ENCODE results near the gene TTBK1.

TTBK1 gene

DNA sequence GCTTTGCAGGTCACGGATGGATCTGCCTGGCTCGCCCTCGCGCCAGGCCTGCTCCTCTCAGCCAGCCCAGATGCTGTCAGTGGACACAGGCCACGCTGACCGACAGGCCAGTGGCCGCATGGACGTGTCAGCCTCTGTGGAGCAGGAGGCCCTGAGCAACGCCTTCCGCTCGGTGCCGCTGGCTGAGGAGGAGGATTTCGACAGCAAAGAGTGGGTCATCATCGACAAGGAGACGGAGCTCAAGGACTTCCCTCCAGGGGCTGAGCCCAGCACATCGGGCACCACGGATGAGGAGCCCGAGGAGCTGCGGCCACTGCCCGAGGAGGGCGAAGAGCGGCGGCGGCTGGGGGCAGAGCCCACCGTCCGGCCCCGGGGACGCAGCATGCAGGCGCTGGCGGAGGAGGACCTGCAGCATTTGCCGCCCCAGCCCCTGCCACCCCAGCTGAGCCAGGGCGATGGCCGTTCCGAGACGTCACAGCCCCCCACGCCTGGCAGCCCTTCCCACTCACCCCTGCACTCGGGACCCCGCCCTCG lies 19.6 kb downstream of the TTBK1 start:
- 96% methylated on average over 37 of the region's 39 CpGs for WGBS (ENCODE audit: insufficient coverage)
- POLR2A ChIA-PET = no interaction called here

DNA sequence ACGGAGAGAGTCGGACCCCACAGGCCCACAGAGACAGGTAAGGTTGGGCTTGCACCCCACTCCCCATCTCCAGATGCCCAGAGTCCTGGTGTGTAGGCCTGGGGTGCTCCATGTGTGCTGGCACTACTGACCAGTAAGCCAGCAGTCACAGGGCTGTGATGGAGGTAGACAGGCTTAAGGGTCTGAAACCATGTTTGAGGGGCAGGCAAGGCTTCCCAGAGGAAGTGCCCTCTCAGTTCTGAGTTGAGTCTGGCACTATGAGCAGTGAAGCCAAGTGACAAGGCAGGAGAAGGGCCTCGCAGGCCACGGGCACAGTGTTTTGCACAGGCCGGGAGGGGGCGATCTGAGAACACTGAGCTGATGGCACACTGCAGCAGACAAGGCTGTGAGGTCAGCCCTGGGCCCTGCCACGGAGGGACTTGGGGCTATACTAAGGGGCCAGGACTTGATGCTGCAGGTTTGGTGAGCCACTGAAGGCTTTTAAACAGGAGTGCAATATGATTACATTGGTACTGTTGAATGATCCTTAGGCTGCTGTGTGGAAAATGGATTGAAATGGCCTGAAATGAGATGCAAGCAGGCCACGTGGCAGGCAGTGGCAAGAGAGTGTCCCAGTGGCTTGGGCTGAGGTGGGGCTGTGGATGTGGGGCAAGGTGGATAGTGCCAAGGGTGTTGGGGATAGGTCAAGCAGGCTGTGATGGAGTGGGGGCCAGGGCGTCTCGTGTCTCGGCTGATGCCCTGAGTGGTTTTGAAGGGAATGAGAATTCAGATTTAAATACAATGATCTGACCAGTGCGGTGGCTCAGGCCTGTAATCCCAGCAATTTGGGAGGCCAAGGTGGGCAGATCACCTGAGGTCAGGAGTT lies 20.3 kb downstream of the TTBK1 start:
- ChIA-PET POLR2A (no interaction called here), CTCF (interaction anchor here (0.5 to 5.6 kb wide), 13 partner anchors 8 to 233 kb away, joined by 3 to 35 read pairs (median 4); partner anchors contain the start of gene CRIP3)
- WGBS (ENCODE audit: insufficient coverage) = 46% methylated on average over 7 of the region's 12 CpGs
- Histone ChIP-seq H3K4me3 (ENCODE audit: control insufficient read depth in 1 of 7, extremely low read depth in 1 of 7, insufficient read depth in 4 of 7, low read depth in 2 of 7, low read length in 6 of 7) (no peak overlapping the region), H3K27me3 (replicated peaks in 2 of 5; ENCODE audit: control insufficient read depth in 4 of 5, insufficient read depth in 5 of 5, low read length in 4 of 5) (peaks cover 0 to 16% (median 7%) of the 10 kb centered on the region in 5 experiments), H3K36me3 (ENCODE audit: control insufficient read depth in 4 of 4, insufficient read depth in 4 of 4, low read length in 3 of 4) (no peaks in the 10 kb centered on the region), H3K4me1 (ENCODE audit: control extremely low read depth in 1 of 4, control insufficient read depth in 4 of 4, insufficient read depth in 4 of 4, low read length in 3 of 4) (peaks cover 0 to 4% (median under 1%) of the 10 kb centered on the region in 4 experiments), H3K9me3 (ENCODE audit: control extremely low read depth in 1 of 5, control insufficient read depth in 4 of 5, insufficient read depth in 2 of 5, low read depth in 1 of 5, low read length in 4 of 5) (no peaks in the 10 kb centered on the region), H3K27ac (ENCODE audit: insufficient read depth in 1 of 2, low read depth in 1 of 2, low read length in 2 of 2, poor library complexity in 1 of 2, severe bottlenecking in 2 of 2) (no peak overlapping the region)
- peak; percentile 71 to 83 (median 79) for DNase-seq

More for the DNA sequence above, 19.6 kb downstream of the TTBK1 start:
- Histone ChIP-seq H3K27ac (ENCODE audit: insufficient read depth in 1 of 2, low read depth in 1 of 2, low read length in 2 of 2, poor library complexity in 1 of 2, severe bottlenecking in 2 of 2) (no peak overlapping the region), H3K9me3 (ENCODE audit: control extremely low read depth in 1 of 5, control insufficient read depth in 4 of 5, insufficient read depth in 2 of 5, low read depth in 1 of 5, low read length in 4 of 5) (no peaks in the 10 kb centered on the region), H3K36me3 (ENCODE audit: control insufficient read depth in 4 of 4, insufficient read depth in 4 of 4, low read length in 3 of 4) (no peaks in the 10 kb centered on the region), H3K4me1 (ENCODE audit: control extremely low read depth in 1 of 4, control insufficient read depth in 4 of 4, insufficient read depth in 4 of 4, low read length in 3 of 4) (no peaks in the 10 kb centered on the region), H3K4me3 (ENCODE audit: control insufficient read depth in 1 of 7, extremely low read depth in 1 of 7, insufficient read depth in 4 of 7, low read depth in 2 of 7, low read length in 6 of 7) (no peak overlapping the region), H3K27me3 (replicated peaks in 2 of 5; ENCODE audit: control insufficient read depth in 4 of 5, insufficient read depth in 5 of 5, low read length in 4 of 5) (peaks cover 0 to 9% (median 7%) of the 10 kb centered on the region in 5 experiments)
- DNase-seq = no peak
- CTCF ChIA-PET = interaction anchor here (0.5 to 5.6 kb wide), 13 partner anchors 11 to 245 kb away, joined by 3 to 35 read pairs (median 4); partner anchors contain the start of gene CRIP3

DNA sequence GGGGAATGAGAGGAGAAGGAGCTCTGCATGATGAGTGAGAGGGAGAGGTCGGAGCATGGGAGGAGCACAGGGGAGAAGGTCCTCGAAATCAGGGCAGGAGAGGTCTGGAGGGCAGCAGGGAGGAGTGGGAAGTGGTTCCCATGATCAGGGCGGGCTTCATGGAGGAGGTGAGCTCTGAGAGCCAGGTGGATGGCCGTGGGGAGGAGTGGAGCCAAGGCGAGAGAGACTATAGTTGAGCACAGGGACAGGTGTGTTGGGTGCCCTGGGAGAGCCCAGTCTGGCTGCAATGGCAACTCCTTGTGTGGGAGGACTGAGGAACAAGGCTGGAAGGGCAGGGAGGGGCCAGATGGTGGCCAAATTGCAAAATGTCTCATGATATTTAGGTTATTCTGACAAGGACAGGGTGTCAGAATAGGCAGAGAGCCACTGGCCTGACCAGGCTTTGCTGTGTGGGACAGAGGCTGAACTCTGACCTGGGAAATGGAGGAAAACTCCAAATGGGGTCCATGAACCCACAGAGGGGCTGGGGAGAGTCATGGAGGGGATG lies 21.4 kb downstream of the TTBK1 start:
- ChIA-PET POLR2A (no interaction called here), CTCF (interaction anchor here (0.6 to 5.6 kb wide), 11 partner anchors 9 to 244 kb away, joined by 3 to 35 read pairs (median 4); partner anchors contain the start of gene CRIP3)
- H3K4me3 ChIP-seq (ENCODE audit: control insufficient read depth in 1 of 7, extremely low read depth in 1 of 7, insufficient read depth in 4 of 7, low read depth in 2 of 7, low read length in 6 of 7) = no peak overlapping the region
- 92% methylated on average over 5 of the region's 5 CpGs for WGBS (ENCODE audit: insufficient coverage)
- H3K36me3 ChIP-seq (ENCODE audit: control insufficient read depth in 4 of 4, insufficient read depth in 4 of 4, low read length in 3 of 4) = no peaks in the 10 kb centered on the region
- H3K9me3 ChIP-seq (ENCODE audit: control extremely low read depth in 1 of 5, control insufficient read depth in 4 of 5, insufficient read depth in 2 of 5, low read depth in 1 of 5, low read length in 4 of 5) = no peaks in the 10 kb centered on the region
- peaks cover 0 to 11% (median 9%) of the 10 kb centered on the region in 4 experiments for H3K4me1 ChIP-seq (ENCODE audit: control extremely low read depth in 1 of 4, control insufficient read depth in 4 of 4, insufficient read depth in 4 of 4, low read length in 3 of 4)
- peaks cover 0 to 28% (median 7%) of the 10 kb centered on the region in 5 experiments for H3K27me3 ChIP-seq (replicated peaks in 2 of 5; ENCODE audit: control insufficient read depth in 4 of 5, insufficient read depth in 5 of 5, low read length in 4 of 5)
- no peak for DNase-seq
- H3K27ac ChIP-seq (ENCODE audit: insufficient read depth in 1 of 2, low read depth in 1 of 2, low read length in 2 of 2, poor library complexity in 1 of 2, severe bottlenecking in 2 of 2) = no peak overlapping the region

DNA sequence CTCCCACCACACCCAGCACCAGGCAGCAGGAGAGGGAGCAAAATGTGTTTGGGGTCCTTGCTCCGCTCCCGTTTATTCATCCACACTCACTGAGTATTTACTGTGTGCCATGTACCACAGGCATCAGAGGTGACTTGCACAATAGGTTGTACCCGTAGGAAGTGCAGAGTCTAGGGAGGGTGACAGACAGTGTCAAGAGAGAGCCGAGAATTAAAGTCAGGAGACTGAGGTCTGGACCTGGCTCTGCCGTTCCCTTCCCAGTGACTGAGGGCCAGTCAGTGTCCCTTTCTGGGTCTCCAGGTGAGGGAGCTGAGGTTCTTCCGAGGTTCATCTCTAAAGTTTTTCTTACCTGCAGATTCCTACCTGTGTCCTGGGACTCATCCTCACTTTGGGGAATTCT lies 22.3 kb downstream of the TTBK1 start:
- ChIA-PET POLR2A (no interaction called here), CTCF (interaction anchor here (1.0 to 5.6 kb wide), 8 partner anchors 21 to 243 kb away, joined by 3 to 35 read pairs (median 4); partner anchors contain the start of gene CRIP3)
- WGBS (ENCODE audit: insufficient coverage) = 92% methylated on average over 4 of the region's 6 CpGs
- no peak for DNase-seq
- H3K4me3 ChIP-seq (ENCODE audit: control insufficient read depth in 1 of 7, extremely low read depth in 1 of 7, insufficient read depth in 4 of 7, low read depth in 2 of 7, low read length in 6 of 7) = no peak overlapping the region
- no peaks in the 10 kb centered on the region for H3K36me3 ChIP-seq (ENCODE audit: control insufficient read depth in 4 of 4, insufficient read depth in 4 of 4, low read length in 3 of 4)
- H3K27ac ChIP-seq (ENCODE audit: insufficient read depth in 1 of 2, low read depth in 1 of 2, low read length in 2 of 2, poor library complexity in 1 of 2, severe bottlenecking in 2 of 2) = no peak overlapping the region
- no peaks in the 10 kb centered on the region for H3K9me3 ChIP-seq (ENCODE audit: control extremely low read depth in 1 of 5, control insufficient read depth in 4 of 5, insufficient read depth in 2 of 5, low read depth in 1 of 5, low read length in 4 of 5)
- H3K27me3 ChIP-seq (replicated peaks in 2 of 5; ENCODE audit: control insufficient read depth in 4 of 5, insufficient read depth in 5 of 5, low read length in 4 of 5) = peaks cover 0 to 37% (median 8%) of the 10 kb centered on the region in 5 experiments
- peaks cover 0 to 13% (median 9%) of the 10 kb centered on the region in 4 experiments for H3K4me1 ChIP-seq (ENCODE audit: control extremely low read depth in 1 of 4, control insufficient read depth in 4 of 4, insufficient read depth in 4 of 4, low read length in 3 of 4)

DNA sequence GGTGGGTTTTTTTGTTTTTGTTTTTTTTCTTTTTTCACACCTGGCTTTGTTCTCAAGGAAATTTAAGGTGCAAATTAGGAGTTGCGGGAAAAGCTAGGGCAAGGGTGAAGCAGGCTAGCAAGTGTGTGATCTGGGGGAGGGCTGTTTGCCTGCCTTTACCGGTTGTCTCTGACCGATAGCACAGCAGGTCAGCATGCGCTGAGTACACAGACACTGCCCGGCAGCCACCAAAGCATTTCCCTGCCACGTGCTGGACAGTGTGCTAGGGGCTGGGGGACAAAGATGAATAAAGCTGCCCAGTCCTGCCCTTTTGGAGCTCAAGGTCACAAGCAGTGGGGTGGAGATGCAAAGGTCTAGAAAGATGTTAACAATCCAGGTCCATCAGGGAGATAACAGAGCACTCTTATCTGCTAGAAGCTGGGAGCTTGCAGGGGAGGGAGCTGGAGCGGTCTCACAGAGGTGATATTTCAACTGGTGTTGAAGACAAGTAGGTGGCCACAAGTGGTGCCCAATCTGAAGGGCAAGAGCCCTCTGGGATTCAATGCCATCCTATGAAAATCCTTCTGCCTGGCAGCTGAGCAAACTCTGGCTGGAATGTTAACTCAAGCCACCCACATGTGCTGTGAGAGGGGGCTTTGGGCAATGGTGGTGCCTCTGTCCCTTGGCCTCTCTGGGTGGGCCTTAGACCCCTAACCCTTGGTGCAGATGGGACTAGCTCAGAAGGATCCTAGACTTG lies 24.5 kb downstream of the TTBK1 start:
- CTCF ChIA-PET = interaction anchor here (1.2 to 2.0 kb wide), 5 partner anchors 12 to 63 kb away, joined by 4 to 7 read pairs (median 5); partner anchors contain the start of genes CRIP3 and DNPH1
- Histone ChIP-seq H3K36me3 (ENCODE audit: control insufficient read depth in 4 of 4, insufficient read depth in 4 of 4, low read length in 3 of 4) (no peaks in the 10 kb centered on the region), H3K9me3 (ENCODE audit: control extremely low read depth in 1 of 5, control insufficient read depth in 4 of 5, insufficient read depth in 2 of 5, low read depth in 1 of 5, low read length in 4 of 5) (no peaks in the 10 kb centered on the region), H3K4me3 (ENCODE audit: control insufficient read depth in 1 of 7, extremely low read depth in 1 of 7, insufficient read depth in 4 of 7, low read depth in 2 of 7, low read length in 6 of 7) (no peak overlapping the region), H3K27me3 (replicated peaks in 2 of 5; ENCODE audit: control insufficient read depth in 4 of 5, insufficient read depth in 5 of 5, low read length in 4 of 5) (peaks cover 0 to 57% (median 17%) of the 10 kb centered on the region in 5 experiments), H3K27ac (ENCODE audit: insufficient read depth in 1 of 2, low read depth in 1 of 2, low read length in 2 of 2, poor library complexity in 1 of 2, severe bottlenecking in 2 of 2) (no peak overlapping the region), H3K4me1 (ENCODE audit: control extremely low read depth in 1 of 4, control insufficient read depth in 4 of 4, insufficient read depth in 4 of 4, low read length in 3 of 4) (peaks cover 0 to 13% (median 9%) of the 10 kb centered on the region in 4 experiments)
- POLR2A ChIA-PET = no interaction called here
- no peak for DNase-seq
- WGBS (ENCODE audit: insufficient coverage) = 95% methylated on average over 7 of the region's 7 CpGs

DNA sequence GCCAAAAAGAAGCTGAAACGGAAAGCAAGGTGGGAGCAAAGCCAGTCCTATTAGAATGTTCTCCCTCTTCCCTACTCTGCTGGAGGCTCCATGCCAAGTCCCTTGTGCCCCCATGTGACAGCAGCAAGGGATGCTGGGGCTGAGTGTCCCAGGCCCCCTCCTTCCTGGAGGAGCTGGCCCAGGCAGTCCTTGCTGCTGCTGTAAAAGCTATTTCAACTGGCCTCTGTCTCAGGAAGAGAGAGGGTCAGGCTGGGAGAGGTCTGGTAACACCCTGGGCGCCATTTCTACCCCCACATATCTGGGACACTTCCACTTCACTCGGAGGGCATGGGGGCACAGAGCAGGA lies 25.0 kb downstream of the TTBK1 start:
- Histone ChIP-seq H3K4me3 (ENCODE audit: control insufficient read depth in 1 of 7, extremely low read depth in 1 of 7, insufficient read depth in 4 of 7, low read depth in 2 of 7, low read length in 6 of 7) (no peak overlapping the region), H3K36me3 (ENCODE audit: control insufficient read depth in 4 of 4, insufficient read depth in 4 of 4, low read length in 3 of 4) (no peaks in the 10 kb centered on the region), H3K9me3 (ENCODE audit: control extremely low read depth in 1 of 5, control insufficient read depth in 4 of 5, insufficient read depth in 2 of 5, low read depth in 1 of 5, low read length in 4 of 5) (no peaks in the 10 kb centered on the region), H3K27ac (ENCODE audit: insufficient read depth in 1 of 2, low read depth in 1 of 2, low read length in 2 of 2, poor library complexity in 1 of 2, severe bottlenecking in 2 of 2) (no peak overlapping the region), H3K4me1 (ENCODE audit: control extremely low read depth in 1 of 4, control insufficient read depth in 4 of 4, insufficient read depth in 4 of 4, low read length in 3 of 4) (peaks cover 0 to 13% (median 9%) of the 10 kb centered on the region in 4 experiments), H3K27me3 (replicated peaks in 2 of 5; ENCODE audit: control insufficient read depth in 4 of 5, insufficient read depth in 5 of 5, low read length in 4 of 5) (peaks cover 0 to 63% (median 18%) of the 10 kb centered on the region in 5 experiments)
- no peak for DNase-seq
- 20% methylated on average over 1 of the region's 3 CpGs for WGBS (ENCODE audit: insufficient coverage)
- ChIA-PET CTCF (interaction anchor here (0.6 to 2.4 kb wide), 9 partner anchors 12 to 239 kb away, joined by 3 to 7 read pairs (median 5); partner anchors contain the start of genes CRIP3 and DNPH1), POLR2A (no interaction called here)
